SU-DHL-6 (cell line): ENCODE measurements around the gene TGFB2.

ENCODE experiments used
- H2AFZ ChIP-seq: fragments of 200-600 bp; sonication (generic); 2 replicates; pipeline ENCODE4 v1.6.1; 2014; ENCODE audit warnings: low read depth, mild to moderate bottlenecking, moderate library complexity, mixed read lengths, antibody characterized with exemption, low read length; ENCODE audit not compliant: severe bottlenecking
- H3F3A ChIP-seq: fragments of 200-600 bp; shearing (Covaris generic); 2 replicates; pipeline ENCODE4 v1.6.0; 2016; ENCODE audit warnings: antibody characterized with exemption, mild to moderate bottlenecking; ENCODE audit not compliant: insufficient read depth
- H3K27ac ChIP-seq: fragments of 200-600 bp; sonication (generic); 2 replicates; pipeline ENCODE4 v1.5.1; 2016; ENCODE audit warnings: low read depth, mild to moderate bottlenecking, low read length, moderate library complexity, mixed read lengths
- H3K27me3 ChIP-seq: fragments of 200-600 bp; sonication (generic), shearing (Covaris generic); 2 replicates; pipeline ENCODE4 v1.6.0; 2014; ENCODE audit warnings: mild to moderate bottlenecking, low read length
- H3K36me3 ChIP-seq: fragments of 200-600 bp; sonication (generic); 2 replicates; pipeline ENCODE4 v1.6.1; 2014; ENCODE audit warnings: mild to moderate bottlenecking, low read length, mixed read lengths
- H3K4me2 ChIP-seq: fragments of 300-600, 200-600 bp; shearing (Covaris generic), sonication (generic); 2 replicates; pipeline ENCODE4 v1.6.0; 2014; ENCODE audit warnings: low read length, low read depth, mild to moderate bottlenecking; ENCODE audit not compliant: poor library complexity, severe bottlenecking
- H3K4me3 ChIP-seq: fragments of 200-600 bp; sonication (generic); 2 replicates; pipeline ENCODE4 v1.5.1; 2014; ENCODE audit warnings: antibody characterized with exemption, low read length, mild to moderate bottlenecking, mixed read lengths; ENCODE audit not compliant: insufficient read depth, poor library complexity, severe bottlenecking
- H3K79me2 ChIP-seq: fragments of 200-600 bp; sonication (generic); 2 replicates; pipeline ENCODE4 v1.6.1; 2014; ENCODE audit warnings: mild to moderate bottlenecking, low read length, moderate library complexity; ENCODE audit not compliant: insufficient read depth
- H3K9ac ChIP-seq: fragments of 200-600 bp; sonication (generic); 2 replicates; pipeline ENCODE4 v1.7.0; 2014; ENCODE audit warnings: mild to moderate bottlenecking, low read length
- H3K9me2 ChIP-seq: fragments of 200-600 bp; sonication (generic); replicated peaks from 2 replicates; pipeline ENCODE4 v1.6.1; 2014; ENCODE audit warnings: low read length; ENCODE audit not compliant: insufficient read depth
- H3K9me3 ChIP-seq: fragments of 200-600 bp; sonication (generic); 2 replicates; pipeline ENCODE4 v1.6.1; 2014; ENCODE audit warnings: low read length, mixed read lengths; ENCODE audit not compliant: insufficient read depth
- H4K20me1 ChIP-seq: fragments of 200-600 bp; sonication (generic); 2 replicates; pipeline ENCODE4 v1.6.1; 2014; ENCODE audit warnings: low read depth, mild to moderate bottlenecking, antibody characterized with exemption, low read length, moderate library complexity, mixed read lengths
- CTCF ChIP-seq: fragments of 200-600 bp; sonication (generic); IDR thresholded peaks from one replicate; pipeline ENCODE4 v1.5.1; 2017; ENCODE audit warnings: antibody characterized with exemption, mild to moderate bottlenecking, low read length, moderate library complexity; ENCODE audit not compliant: insufficient read depth, poor library complexity, severe bottlenecking
- EZH2phosphoT487 ChIP-seq: fragments of 200-600 bp; sonication (generic), shearing (Covaris generic); conservative IDR thresholded peaks from 2 replicates; pipeline ENCODE4 v1.6.1; 2018; ENCODE audit warnings: mild to moderate bottlenecking, antibody characterized with exemption, low read length, moderate library complexity, mixed read lengths

TGFB2 gene

GRCh38 chr1:218444588-218444987, 99.5 kb downstream of the TGFB2 start:
- H3K9ac ChIP-seq: no peak overlapping the region
- no peaks in the 10 kb centered on the region for H3K9me2 ChIP-seq
- H3K27me3 ChIP-seq: no peaks in the 10 kb centered on the region; the same call in 1 of the 2 replicates
- H3F3A ChIP-seq: no peaks in the 10 kb centered on the region
- no peak overlapping the region for H3K4me2 ChIP-seq
- no peak overlapping the region for H3K4me3 ChIP-seq
- H4K20me1 ChIP-seq: no peaks in the 10 kb centered on the region
- H3K9me3 ChIP-seq: no peaks in the 10 kb centered on the region
- H3K27ac ChIP-seq: no peak overlapping the region
- H3K79me2 ChIP-seq: no peaks in the 10 kb centered on the region
- H3K36me3 ChIP-seq: no peaks in the 10 kb centered on the region
- no peak for TF ChIP-seq CTCF
- no peak for TF ChIP-seq EZH2phosphoT487
- no peak overlapping the region for H2AFZ ChIP-seq

GRCh38 chr1:218447010-218447689, 102.0 kb downstream of the TGFB2 start:
- Histone ChIP-seq H3F3A (no peaks in the 10 kb centered on the region), H3K9me3 (no peaks in the 10 kb centered on the region)

GRCh38 chr1:218451415-218451814, 106.3 kb downstream of the TGFB2 start:
- Histone ChIP-seq H3K79me2 (no peaks in the 10 kb centered on the region), H4K20me1 (no peaks in the 10 kb centered on the region), H3K4me2 (no peak overlapping the region), H3K36me3 (no peaks in the 10 kb centered on the region), H3F3A (no peaks in the 10 kb centered on the region), H3K9ac (no peak overlapping the region), H3K9me2 (no peaks in the 10 kb centered on the region), H2AFZ (no peak overlapping the region), H3K27me3 (no peaks in the 10 kb centered on the region; the same call in 1 of the 2 replicates), H3K4me3 (no peak overlapping the region), H3K9me3 (no peaks in the 10 kb centered on the region), H3K27ac (no peak overlapping the region)
- TF ChIP-seq CTCF: no peak
- TF ChIP-seq EZH2phosphoT487: no peak

More at GRCh38 chr1:218447010-218447689, 102.0 kb downstream of the TGFB2 start:
- Histone ChIP-seq H2AFZ (no peak overlapping the region), H3K27ac (no peak overlapping the region), H4K20me1 (no peaks in the 10 kb centered on the region), H3K9ac (no peak overlapping the region), H3K79me2 (no peaks in the 10 kb centered on the region), H3K4me2 (no peak overlapping the region), H3K4me3 (no peak overlapping the region), H3K27me3 (no peaks in the 10 kb centered on the region; the same call in 1 of the 2 replicates), H3K9me2 (no peaks in the 10 kb centered on the region), H3K36me3 (no peaks in the 10 kb centered on the region)
- TF ChIP-seq CTCF (no peak), EZH2phosphoT487 (no peak)
